GM12865 (cell line): Measurements from ENCODE around the gene GTF3C4.

Experiments
- DNase-seq: peaks from one replicate; pipeline ENCODE4 v3.0.0; 2010; ENCODE audit warnings: low read depth
- H3K4me3 ChIP-seq: 2 replicates; pipeline ENCODE4 v1.5.1; 2011; ENCODE audit warnings: mild to moderate bottlenecking, low read depth, low read length, control low read depth
- CTCF ChIP-seq: IDR thresholded peaks from 2 replicates; pipeline ENCODE4 v1.5.1; 2011; ENCODE audit warnings: low read length, control low read depth, low read depth, inconsistent platforms; ENCODE audit not compliant: insufficient read depth; ENCODE audit errors: missing control alignments

GTF3C4 gene

GRCh38 chr9:132697230-132697629 lies 27.0 kb downstream of the GTF3C4 start:
- TF ChIP-seq CTCF: no peak
- no peak for DNase-seq
- H3K4me3 ChIP-seq: no peak overlapping the region

- no peak for TF ChIP-seq CTCF
- no peak for DNase-seq
- no peak overlapping the region for H3K4me3 ChIP-seq
Observed at GRCh38 chr9:132698989-132699388, 28.7 kb downstream of the GTF3C4 start.

GRCh38 chr9:132699956-132700355 lies 29.7 kb downstream of the GTF3C4 start:
- DNase-seq: no peak
- no peak for TF ChIP-seq CTCF
- no peak overlapping the region for H3K4me3 ChIP-seq

GRCh38 chr9:132702254-132702653 lies 32.0 kb downstream of the GTF3C4 start:
- H3K4me3 ChIP-seq: no peak overlapping the region
- DNase-seq: no peak
- no peak for TF ChIP-seq CTCF

- TF ChIP-seq CTCF: no peak
- no peak overlapping the region for H3K4me3 ChIP-seq
- no peak for DNase-seq
Observed at GRCh38 chr9:132703336-132703735, 33.1 kb downstream of the GTF3C4 start.

- no peak for TF ChIP-seq CTCF
- H3K4me3 ChIP-seq: no peak overlapping the region
- DNase-seq: no peak
Observed at GRCh38 chr9:132708239-132708638, 38.0 kb downstream of the GTF3C4 start.

GRCh38 chr9:132708769-132709430 lies 38.6 kb downstream of the GTF3C4 start:
- H3K4me3 ChIP-seq: no peak overlapping the region
- DNase-seq: no peak
- TF ChIP-seq CTCF: no peak
